ENCODE results near the gene PREP. TPM values are rescaled to one million over a fixed set of nuclear protein-coding genes. Genes with fewer than 3 reads are reported as not detected.

PREP gene
- total and polyA plus RNA-seq, 9 donors, result 12.5 to 34.2 (median 21.8) TPM

GRCh38 chr6:105336986-105337385, 65.9 kb downstream of the PREP start:
- Histone ChIP-seq H3K27me3 (no peaks in the 10 kb centered on the region), H3K4me1 (ENCODE audit: insufficient read depth) (no peaks in the 10 kb centered on the region), H3K4me3 (no peak overlapping the region), H3K27ac (no peak overlapping the region), H3K9me3 (no peaks in the 10 kb centered on the region), H3K36me3 (no peaks in the 10 kb centered on the region)
- 74 to 90% (median 85%) methylated on average over 2 of the region's 2 CpGs for WGBS, 3 donors
- intact Hi-C loops (cut with DNase I), result loop anchor here in 1 of 4 donors (2.0 kb wide), 1 partner anchor 16 kb away; no protein-coding TSS in a partner anchor
- no peak for DNase-seq
- no peak for TF ChIP-seq POLR2A (IDR thresholded peaks at IDR 0.05)

- Histone ChIP-seq H3K9me3 (no peaks in the 10 kb centered on the region), H3K27ac (no peak overlapping the region), H3K4me3 (no peak overlapping the region), H3K4me1 (ENCODE audit: insufficient read depth) (no peaks in the 10 kb centered on the region), H3K36me3 (no peaks in the 10 kb centered on the region), H3K27me3 (no peaks in the 10 kb centered on the region)
- intact Hi-C loops (cut with DNase I), result no loop called here
- WGBS, 3 donors, result 95 to 98% (median 96%) methylated on average over 4 of the region's 4 CpGs
- no peak for DNase-seq
- TF ChIP-seq POLR2A (IDR thresholded peaks at IDR 0.05) (no peak), CTCF (IDR thresholded peaks at IDR 0.05) (no peak), EP300 (IDR thresholded peaks at IDR 0.05) (no peak)
Observed at GRCh38 chr6:105332576-105332975, 70.3 kb downstream of the PREP start.

GRCh38 chr6:105331927-105332326, 71.0 kb downstream of the PREP start:
- intact Hi-C loops (cut with DNase I), result no loop called here
- Histone ChIP-seq H3K9me3 (no peaks in the 10 kb centered on the region), H3K36me3 (no peaks in the 10 kb centered on the region), H3K4me3 (no peak overlapping the region), H3K4me1 (ENCODE audit: insufficient read depth) (no peaks in the 10 kb centered on the region), H3K27ac (no peak overlapping the region), H3K27me3 (no peaks in the 10 kb centered on the region)
- TF ChIP-seq CTCF (IDR thresholded peaks at IDR 0.05) (no peak), POLR2A (IDR thresholded peaks at IDR 0.05) (no peak), EP300 (IDR thresholded peaks at IDR 0.05) (no peak)
- 90 to 96% (median 95%) methylated on average over 4 of the region's 4 CpGs for whole genome bisulfite sequencing, 3 donors
- DNase-seq, result no peak

- no peak for DNase-seq
- WGBS, 3 donors, result 93 to 99% (median 98%) methylated on average over 2 of the region's 2 CpGs
- intact Hi-C loops (cut with DNase I), result no loop called here
- Histone ChIP-seq H3K27ac (no peak overlapping the region), H3K4me1 (ENCODE audit: insufficient read depth) (no peaks in the 10 kb centered on the region), H3K36me3 (no peaks in the 10 kb centered on the region), H3K4me3 (no peak overlapping the region), H3K27me3 (no peaks in the 10 kb centered on the region), H3K9me3 (no peaks in the 10 kb centered on the region)
- TF ChIP-seq EP300 (IDR thresholded peaks at IDR 0.05), result no peak
- TF ChIP-seq CTCF (IDR thresholded peaks at IDR 0.05), result no peak
- no peak for TF ChIP-seq POLR2A (IDR thresholded peaks at IDR 0.05)
Observed at GRCh38 chr6:105330913-105331312, 72.0 kb downstream of the PREP start.

GRCh38 chr6:105330364-105330763, 72.5 kb downstream of the PREP start:
- no peaks in the 10 kb centered on the region for H3K9me3 ChIP-seq
- intact Hi-C loops (cut with DNase I), result no loop called here
- no peaks in the 10 kb centered on the region for H3K36me3 ChIP-seq
- H3K4me1 ChIP-seq (ENCODE audit: insufficient read depth), result no peaks in the 10 kb centered on the region
- no peak overlapping the region for H3K27ac ChIP-seq
- no peaks in the 10 kb centered on the region for H3K27me3 ChIP-seq
- WGBS, 3 donors, result 95 to 96% (median 96%) methylated on average over 3 of the region's 3 CpGs
- TF ChIP-seq POLR2A (IDR thresholded peaks at IDR 0.05), result no peak
- no peak for TF ChIP-seq EP300 (IDR thresholded peaks at IDR 0.05)
- TF ChIP-seq CTCF (IDR thresholded peaks at IDR 0.05), result no peak
- H3K4me3 ChIP-seq, result no peak overlapping the region
- DNase-seq, result no peak

All from ovary (tissue), 9 donors.